GM23338 (cell line): Measurements from ENCODE around the gene TCEAL3. TPM values are rescaled to one million over a fixed set of nuclear protein-coding genes. Genes with fewer than 3 reads are reported as not detected.
"Not testable (repeated sequence)": the region's sequence is repeated elsewhere in the genome, so short reads cannot be mapped to it uniquely, and the experiment has no call there.

ENCODE experiments used
- ATAC-seq: fragments of 200-7000 bp; cut with Tn5 transposase; 3 replicates; pipeline ENCODE4 v1.9.1; 2020
- DNase-seq: peaks from one replicate; pipeline ENCODE4 v3.0.0-alpha.2; 2015; ENCODE audit warnings: low spot score
- H2AFZ ChIP-seq: fragments of 200-600 bp; sonication (generic); 2 replicates; pipeline ENCODE4 v1.8.0; 2016; ENCODE audit warnings: antibody characterized with exemption, mild to moderate bottlenecking, moderate library complexity
- H3F3A ChIP-seq: fragments of 200-600 bp; sonication (generic); replicated peaks from 2 replicates; pipeline ENCODE4 v1.8.0; 2017; ENCODE audit warnings: antibody characterized with exemption, mixed run types, low read depth
- H3K27ac ChIP-seq: fragments of 200-600 bp; sonication (generic); 2 replicates; pipeline ENCODE4 v1.6.1; 2016; ENCODE audit warnings: low read depth
- H3K27me3 ChIP-seq: fragments of 200-600 bp; sonication (generic); 2 replicates; pipeline ENCODE4 v1.8.0; 2016; ENCODE audit warnings: mild to moderate bottlenecking, mixed run types, moderate library complexity; ENCODE audit not compliant: insufficient read depth
- H3K36me3 ChIP-seq: fragments of 200-600 bp; sonication (generic); 2 replicates; pipeline ENCODE4 v1.8.0; 2016; ENCODE audit warnings: mild to moderate bottlenecking; ENCODE audit not compliant: insufficient read depth
- H3K4me1 ChIP-seq: fragments of 200-600 bp; sonication (generic); 2 replicates; pipeline ENCODE4 v1.8.0; 2016; ENCODE audit warnings: mild to moderate bottlenecking, moderate library complexity; ENCODE audit not compliant: insufficient read depth
- H3K4me2 ChIP-seq: fragments of 200-600 bp; sonication (generic); 2 replicates; pipeline ENCODE4 v1.7.1; 2017; ENCODE audit warnings: mixed run types
- H3K4me3 ChIP-seq: fragments of 200-600 bp; sonication (generic); 2 replicates; pipeline ENCODE4 v1.6.1; 2016; ENCODE audit warnings: mixed run types
- H3K79me2 ChIP-seq: fragments of 200-600 bp; sonication (generic); replicated peaks from 2 replicates; pipeline ENCODE4 v1.8.0; 2017; ENCODE audit warnings: mild to moderate bottlenecking; ENCODE audit not compliant: insufficient read depth
- H3K9me2 ChIP-seq: fragments of 200-600 bp; sonication (generic); 2 replicates; pipeline ENCODE4 v1.8.0; 2017; ENCODE audit not compliant: insufficient read depth
- H4K20me1 ChIP-seq: fragments of 200-600 bp; sonication (generic); replicated peaks from 2 replicates; pipeline ENCODE4 v1.8.0; 2017; ENCODE audit warnings: mild to moderate bottlenecking; ENCODE audit not compliant: insufficient read depth
- H3K27ac Mint-ChIP-seq: 2 replicates; pipeline ENCODE4 v1.8.0; 2020; ENCODE audit warnings: inconsistent platforms, mild to moderate bottlenecking, moderate library complexity, mixed read lengths
- H3K27me3 Mint-ChIP-seq: 3 replicates; pipeline ENCODE4 v1.8.0; 2022; ENCODE audit warnings: low read depth, mild to moderate bottlenecking, moderate library complexity, mixed read lengths, inconsistent platforms; ENCODE audit not compliant: insufficient read depth, poor library complexity
- H3K36me3 Mint-ChIP-seq: 3 replicates; pipeline ENCODE4 v1.8.0; 2021; ENCODE audit warnings: low read depth, mild to moderate bottlenecking, inconsistent platforms, moderate library complexity, mixed read lengths
- H3K4me1 Mint-ChIP-seq: 3 replicates; pipeline ENCODE4 v1.8.0; 2020; ENCODE audit warnings: mild to moderate bottlenecking, inconsistent platforms, mixed read lengths
- H3K4me3 Mint-ChIP-seq: 3 replicates; pipeline ENCODE4 v1.8.0; 2021; ENCODE audit warnings: moderate library complexity, mild to moderate bottlenecking, inconsistent platforms, mixed read lengths
- H3K9me3 Mint-ChIP-seq: 3 replicates; pipeline ENCODE4 v1.8.0; 2020; ENCODE audit warnings: moderate library complexity, mild to moderate bottlenecking, inconsistent platforms, mixed read lengths
- JUNB ChIP-seq: IDR thresholded peaks from one replicate; pipeline ENCODE4 v1.6.1; 2016; ENCODE audit warnings: antibody characterized with exemption; ENCODE audit not compliant: unreplicated experiment
- POLR2AphosphoS5 ChIP-seq: IDR thresholded peaks from 2 replicates; pipeline ENCODE4 v1.6.1; 2016; ENCODE audit warnings: antibody characterized with exemption, low read depth
- ZNF462 ChIP-seq: fragments of 250-450 bp; sonication (Bioruptor Pico); IDR thresholded peaks from 2 replicates; pipeline ENCODE4 v1.5.0; 2020; ENCODE audit warnings: mild to moderate bottlenecking, moderate library complexity
- polyA plus RNA-seq: library from polyadenylated mRNA; unstranded; fragments of >200 nt; fragmentation: Nextera tagmentation; extraction: Ambion mirVana; gene quantifications from 2 replicates; pipeline ENCODE4 v1.2.1, GENCODE V29; 2016
- total RNA-seq: library from RNA; depleted of rRNA; stranded (reverse); fragments of >200 nt; shearing (Covaris generic); gene quantifications from 2 replicates; pipeline ENCODE4 v1.2.3, GENCODE V29; 2014; rRNA removed

The TCEAL3 gene
- total and polyA plus RNA-seq, 2 experiments from 2014 or later: 5.2 to 31.1 TPM

- H3K4me1 ChIP-seq: peaks cover 12% of the 10 kb centered on the region
- no peaks in the 10 kb centered on the region for H4K20me1 ChIP-seq
- no peak for TF ChIP-seq ZNF462
- no peak for TF ChIP-seq JUNB
- TF ChIP-seq POLR2AphosphoS5: no peak
- Mint-ChIP-seq H3K9me3 (no peaks in the 10 kb centered on the region), H3K27me3 (peaks cover 3% of the 10 kb centered on the region), H3K4me1 (peaks cover 6% of the 10 kb centered on the region; the same call in 2 of the 3 replicates), H3K36me3 (no peaks in the 10 kb centered on the region), H3K4me3 (no peak overlapping the region), H3K27ac (no peak overlapping the region)
- ATAC-seq (no peak), DNase-seq (no peak)
- H3K79me2 ChIP-seq: no peaks in the 10 kb centered on the region
- no peaks in the 10 kb centered on the region for H3K9me2 ChIP-seq
- no peak overlapping the region for H3K4me3 ChIP-seq
- no peaks in the 10 kb centered on the region for H3F3A ChIP-seq
- no peak overlapping the region for H3K27ac ChIP-seq
- no peak overlapping the region for H2AFZ ChIP-seq
- no peak overlapping the region for H3K4me2 ChIP-seq
- H3K36me3 ChIP-seq: no peaks in the 10 kb centered on the region
- no peaks in the 10 kb centered on the region for H3K27me3 ChIP-seq
Observed at GRCh38 chrX:103658681-103659433, 51.1 kb downstream of the TCEAL3 start.

DNA sequence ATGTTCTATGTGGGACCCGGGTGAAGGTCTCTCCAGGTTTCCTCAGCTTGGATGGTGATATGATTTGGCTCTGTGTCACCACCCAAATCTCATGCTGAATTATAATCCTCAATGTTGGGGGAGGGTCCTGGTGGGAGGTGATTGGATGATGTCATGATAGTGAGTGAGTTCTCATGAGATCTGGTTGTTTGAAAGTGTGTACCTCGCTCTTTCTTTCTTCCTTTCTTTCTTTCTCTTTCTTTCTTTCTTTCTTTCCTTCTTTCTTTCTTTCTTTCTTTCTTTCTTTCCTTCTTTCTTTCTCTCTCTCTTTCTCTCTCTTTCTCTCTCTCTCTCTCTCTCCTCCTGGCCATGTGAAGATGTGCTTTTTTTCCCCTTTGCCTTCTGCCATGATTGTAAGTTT, 51.7 kb downstream of the TCEAL3 start:
- H3K27me3 ChIP-seq, H3F3A ChIP-seq, H3K27ac ChIP-seq, DNase-seq, H3K9me2 ChIP-seq, H3K4me3 ChIP-seq, ATAC-seq, H2AFZ ChIP-seq, H4K20me1 ChIP-seq, H3K36me3 Mint-ChIP-seq, H3K27me3 Mint-ChIP-seq, H3K36me3 ChIP-seq, H3K4me2 ChIP-seq, H3K9me3 Mint-ChIP-seq, H3K4me3 Mint-ChIP-seq, H3K27ac Mint-ChIP-seq, H3K79me2 ChIP-seq: not testable (repeated sequence)
- H3K4me1 Mint-ChIP-seq: peaks cover 11% of the 10 kb centered on the region
- H3K4me1 ChIP-seq: peaks cover 12% of the 10 kb centered on the region

Other genes with a start within 250 kb of the TCEAL3 start
- 427 and 472 TPM in 2 replicates for gene BEX3, start 231.4 kb upstream of the TCEAL3 start, total RNA-seq
- 682 and 714 TPM in 2 replicates for gene BEX3, start 231.4 kb upstream of the TCEAL3 start, polyA plus RNA-seq
- not detected in 2 replicates for gene RAB40A, start 88.5 kb upstream of the TCEAL3 start, total RNA-seq
- 1.1 and 2.0 TPM in 2 replicates for gene RAB40A, start 88.5 kb upstream of the TCEAL3 start, polyA plus RNA-seq
- 18.0 and 25.4 TPM in 2 replicates for gene TCEAL4, start 22.4 kb upstream of the TCEAL3 start, total RNA-seq
- gene TCEAL4, start 22.4 kb upstream of the TCEAL3 start, polyA plus RNA-seq: 125 and 148 TPM in 2 replicates
- 5.8 and 10.9 TPM in 2 replicates for gene TCEAL1, start 21.0 kb downstream of the TCEAL3 start, total RNA-seq
- gene TCEAL1, start 21.0 kb downstream of the TCEAL3 start, polyA plus RNA-seq: 8.8 and 11.0 TPM in 2 replicates
- gene MORF4L2, start 78.7 kb downstream of the TCEAL3 start, total RNA-seq: 269 and 311 TPM in 2 replicates
- 297 and 315 TPM in 2 replicates for gene MORF4L2, start 78.7 kb downstream of the TCEAL3 start, polyA plus RNA-seq
- gene TMEM31, start 102.9 kb downstream of the TCEAL3 start, total RNA-seq: not detected in 2 replicates
- 0.60 and 0.85 TPM in 2 replicates for gene TMEM31, start 102.9 kb downstream of the TCEAL3 start, polyA plus RNA-seq
- gene PLP1, start 168.9 kb downstream of the TCEAL3 start, total RNA-seq: 49.9 and 66.9 TPM in 2 replicates
- gene PLP1, start 168.9 kb downstream of the TCEAL3 start, polyA plus RNA-seq: 30.2 and 36.9 TPM in 2 replicates
- 0.28 and 0.78 TPM in 2 replicates for gene RAB9B, start 224.3 kb downstream of the TCEAL3 start, total RNA-seq
- gene RAB9B, start 224.3 kb downstream of the TCEAL3 start, polyA plus RNA-seq: 0.07 and 0.24 TPM in 2 replicates